ENCODE measurements around the gene PRDX2.

DNA sequence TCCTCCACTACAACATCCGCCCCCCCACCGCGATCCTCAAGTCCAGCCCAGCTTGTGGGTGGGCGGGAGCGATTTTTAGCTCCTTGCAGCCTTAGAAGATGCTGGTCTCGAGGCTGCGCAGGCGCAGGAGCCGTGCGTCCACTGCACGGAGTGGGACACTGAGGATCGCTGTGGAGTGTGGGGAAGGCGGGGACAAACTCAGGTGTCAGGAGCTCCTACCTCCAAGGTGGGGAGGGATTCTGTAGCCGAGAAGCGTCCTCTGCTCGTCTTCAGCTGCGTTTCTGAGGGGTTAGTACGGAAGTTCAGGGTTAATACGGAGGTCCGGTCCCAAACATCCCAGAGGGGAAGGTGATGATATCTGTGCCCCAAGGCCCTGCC is 33.0 kb upstream of the PRDX2 start, which contains the start of gene RTBDN:
- TF ChIP-seq, protein P1, sequence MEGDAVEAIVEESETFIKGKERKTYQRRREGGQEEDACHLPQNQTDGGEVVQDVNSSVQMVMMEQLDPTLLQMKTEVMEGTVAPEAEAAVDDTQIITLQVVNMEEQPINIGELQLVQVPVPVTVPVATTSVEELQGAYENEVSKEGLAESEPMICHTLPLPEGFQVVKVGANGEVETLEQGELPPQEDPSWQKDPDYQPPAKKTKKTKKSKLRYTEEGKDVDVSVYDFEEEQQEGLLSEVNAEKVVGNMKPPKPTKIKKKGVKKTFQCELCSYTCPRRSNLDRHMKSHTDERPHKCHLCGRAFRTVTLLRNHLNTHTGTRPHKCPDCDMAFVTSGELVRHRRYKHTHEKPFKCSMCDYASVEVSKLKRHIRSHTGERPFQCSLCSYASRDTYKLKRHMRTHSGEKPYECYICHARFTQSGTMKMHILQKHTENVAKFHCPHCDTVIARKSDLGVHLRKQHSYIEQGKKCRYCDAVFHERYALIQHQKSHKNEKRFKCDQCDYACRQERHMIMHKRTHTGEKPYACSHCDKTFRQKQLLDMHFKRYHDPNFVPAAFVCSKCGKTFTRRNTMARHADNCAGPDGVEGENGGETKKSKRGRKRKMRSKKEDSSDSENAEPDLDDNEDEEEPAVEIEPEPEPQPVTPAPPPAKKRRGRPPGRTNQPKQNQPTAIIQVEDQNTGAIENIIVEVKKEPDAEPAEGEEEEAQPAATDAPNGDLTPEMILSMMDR (IDR thresholded peaks at IDR 0.05; ENCODE audit: poor library complexity): no peak
- TF ChIP-seq EZH2 (IDR thresholded peaks at IDR 0.05; ENCODE audit: borderline replicate concordance): peak; percentile 46

Measured in hepatocyte (in vitro differentiated cells).